Measurements from ENCODE around the gene ZNF527. TPM values are rescaled to one million over a fixed set of nuclear protein-coding genes. Genes with fewer than 3 reads are reported as not detected.
A peak's percentile ranks its signal among the peaks of the same experiment; 100 is the strongest.
"Not testable (repeated sequence)": the region's sequence is repeated elsewhere in the genome, so short reads cannot be mapped to it uniquely, and the experiment has no call there.

The ZNF527 gene
- total RNA-seq: 7.2 TPM
- long read RNA-seq, transcript ZNF527-202 (5 exons, 2,828 nt): major isoform, 6 of 6 reads
- long read RNA-seq, partial matches to known transcripts: 0 of 6 reads
- long read RNA-seq, other reads (novel, unspliced or antisense): 0 of 6 reads

DNA sequence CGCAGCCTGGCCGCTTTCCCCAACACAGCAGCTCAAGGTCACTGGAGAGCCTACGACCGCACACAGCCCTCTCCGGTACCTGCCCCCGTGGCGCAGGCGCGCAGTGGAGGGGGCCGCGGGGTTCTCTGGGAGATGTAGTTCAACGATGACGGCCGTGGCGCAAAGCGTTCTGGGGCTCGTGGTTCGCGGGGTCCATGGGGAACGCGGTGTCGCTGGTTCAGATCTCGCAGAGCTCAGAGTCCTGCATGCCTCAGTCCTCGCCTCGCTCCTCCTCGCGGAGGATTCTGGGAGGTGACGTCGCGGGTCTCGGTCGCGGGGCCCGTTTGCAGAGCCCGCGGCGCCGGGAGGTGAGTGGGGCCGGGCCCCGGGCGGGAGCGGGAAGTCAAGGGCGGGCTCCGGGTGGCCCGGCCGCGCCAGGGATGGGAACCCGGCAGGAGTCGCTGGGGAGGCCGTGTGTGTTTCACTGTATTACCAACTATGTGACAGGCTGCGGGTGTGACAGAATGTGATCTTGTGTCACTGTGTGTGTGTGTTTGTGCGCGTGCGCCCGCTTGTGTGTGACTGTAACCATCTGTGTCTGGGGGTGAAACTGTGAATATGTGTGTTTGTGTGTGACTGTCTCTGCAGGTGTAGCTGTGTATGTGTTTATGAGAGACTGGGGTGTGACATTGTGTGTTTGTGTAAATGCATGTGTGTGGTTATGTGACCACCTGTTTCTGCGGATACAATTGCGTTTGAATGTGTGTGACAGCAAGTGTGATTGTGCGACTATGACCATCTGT, at the start of gene ZNF527:
ZNF527 (plus strand) TSS at position 220 of the 782 bp plus-strand sequence. CDS start 3,100 bp downstream, outside the sequence.
- intact Hi-C loops (cut with DNase I): loop anchor here (10.0 kb wide), 1 partner anchor 94 kb away; the partner anchor contains the start of genes ZNF569 and ZNF570
- DNase-seq (peak; percentile 99), ATAC-seq (ENCODE audit: poor library complexity) (peak; percentile 99)

DNA sequence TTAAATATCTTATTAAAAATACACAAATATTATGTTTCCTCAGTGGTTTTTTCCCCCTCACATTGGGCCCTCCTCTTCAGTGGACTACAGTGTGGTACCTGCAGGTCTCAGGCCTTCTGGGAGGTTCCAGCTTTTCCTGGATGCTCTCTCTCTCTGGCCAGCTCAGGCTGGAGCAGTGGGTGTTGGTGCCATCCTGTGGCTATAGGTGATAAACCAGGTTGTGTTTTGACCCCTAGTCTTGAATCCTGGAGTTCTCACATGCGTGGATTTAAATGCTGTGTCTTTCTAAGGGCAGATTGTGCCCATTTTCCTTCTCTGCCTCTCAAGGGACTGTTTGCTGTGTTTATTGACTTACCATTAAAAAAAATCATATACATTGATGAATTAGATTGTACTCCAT, 41.2 kb upstream of the ZNF527 start:
- intact Hi-C loops (cut with DNase I): no loop called here
- no peak for ATAC-seq (ENCODE audit: poor library complexity)

GRCh38 chr19:37332839-37333238, 38.1 kb upstream of the ZNF527 start:
- DNase-seq (no peak), ATAC-seq (ENCODE audit: poor library complexity) (no peak)
- intact Hi-C loops (cut with DNase I): no loop called here

More for the DNA sequence above, 41.2 kb upstream of the ZNF527 start:
- no peak for DNase-seq

GRCh38 chr19:37333457-37333856, 37.4 kb upstream of the ZNF527 start:
- ATAC-seq (ENCODE audit: poor library complexity) (no peak), DNase-seq (no peak)
- intact Hi-C loops (cut with DNase I): no loop called here

DNA sequence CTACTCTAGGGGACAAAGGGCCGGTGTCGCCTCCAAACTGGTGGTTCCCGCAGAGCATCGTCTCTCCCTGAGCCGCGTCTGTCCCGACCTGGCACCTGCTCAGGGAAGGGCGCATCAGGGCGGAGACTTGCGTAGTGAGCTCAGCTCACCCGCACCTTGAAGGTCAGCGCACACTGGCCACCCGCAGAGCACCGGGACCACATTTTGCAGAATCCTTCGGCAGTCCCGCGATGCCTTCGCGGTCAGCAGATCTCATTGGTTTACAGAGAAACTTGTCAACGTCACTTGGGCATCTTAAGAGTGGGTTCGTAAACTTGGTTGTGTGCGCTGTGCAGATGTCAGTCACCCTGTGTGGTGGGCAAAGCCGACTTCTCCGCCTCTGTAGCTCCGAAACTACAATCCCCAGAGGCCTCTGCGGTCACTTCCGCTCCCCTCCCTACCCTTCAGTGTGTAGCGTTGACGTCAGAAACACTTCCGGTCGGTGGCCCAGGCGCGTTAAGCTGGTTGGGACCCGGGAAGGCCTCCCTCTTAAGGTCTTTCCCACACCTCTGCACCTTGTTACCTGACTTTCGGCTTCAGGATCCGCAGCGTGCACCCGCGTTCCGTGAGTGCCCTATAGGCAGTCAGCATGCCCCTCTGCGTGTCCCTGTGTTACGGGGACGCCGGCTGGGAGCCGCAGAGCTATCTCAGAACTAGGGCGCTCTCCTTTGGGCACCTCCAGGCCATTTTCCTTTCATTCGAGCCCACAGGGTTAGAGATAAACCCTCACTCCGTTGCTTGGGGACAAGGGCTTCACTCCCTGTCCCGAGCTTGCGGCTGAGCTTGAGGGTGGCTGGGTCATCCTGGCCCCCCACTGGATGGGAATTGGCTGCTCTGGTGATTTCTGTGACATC, 36.5 kb upstream of the ZNF527 start:
- intact Hi-C loops (cut with DNase I): no loop called here
- ATAC-seq (ENCODE audit: poor library complexity) (peak; percentile 98), DNase-seq (peak; percentile 96)

DNA sequence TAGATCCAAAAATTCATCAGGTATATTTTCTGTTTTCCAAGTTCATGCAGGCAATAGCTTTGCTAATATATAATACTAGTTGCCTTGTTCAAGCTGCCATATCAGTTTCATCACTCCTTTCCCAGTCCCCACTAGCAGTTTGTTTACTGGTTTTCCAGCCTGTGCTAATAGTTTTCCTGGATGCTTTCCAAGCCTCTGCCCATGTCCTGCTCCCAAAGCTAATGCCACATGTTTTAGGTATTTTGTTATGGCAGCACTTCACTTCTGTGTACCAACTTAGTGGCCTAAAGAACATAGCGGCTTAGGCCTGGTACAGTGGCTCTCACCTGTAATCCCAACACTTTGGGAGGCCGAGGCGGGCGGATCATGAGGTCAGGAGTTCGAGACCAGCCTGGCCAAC, 28.1 kb upstream of the ZNF527 start:
- intact Hi-C loops (cut with DNase I): no loop called here
- ATAC-seq (ENCODE audit: poor library complexity) (peak; percentile 11), DNase-seq (no peak)

GRCh38 chr19:37346091-37346490, 24.8 kb upstream of the ZNF527 start:
- intact Hi-C loops (cut with DNase I): no loop called here
- ATAC-seq (ENCODE audit: poor library complexity) (peak; percentile 57), DNase-seq (no peak)

DNA sequence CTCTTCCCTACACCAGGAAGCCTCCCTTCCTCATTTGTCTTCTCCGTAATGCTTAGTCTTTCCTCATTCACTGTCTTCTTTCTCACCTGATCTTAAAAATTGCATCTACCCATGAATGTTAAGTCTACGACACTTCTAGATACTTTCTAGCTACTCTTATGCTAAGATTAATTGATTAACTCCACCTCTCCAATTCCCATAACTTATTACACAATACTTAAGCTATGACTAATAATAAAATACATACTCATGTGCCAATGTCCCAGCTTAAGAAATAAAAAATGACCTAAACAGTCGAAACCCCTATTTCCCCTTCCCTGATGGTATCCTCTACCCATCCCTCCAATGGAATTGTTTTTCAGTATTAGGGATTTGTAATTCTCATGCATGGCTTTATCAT, 22.8 kb upstream of the ZNF527 start:
- ATAC-seq (ENCODE audit: poor library complexity): no peak
- intact Hi-C loops (cut with DNase I): no loop called here

DNA sequence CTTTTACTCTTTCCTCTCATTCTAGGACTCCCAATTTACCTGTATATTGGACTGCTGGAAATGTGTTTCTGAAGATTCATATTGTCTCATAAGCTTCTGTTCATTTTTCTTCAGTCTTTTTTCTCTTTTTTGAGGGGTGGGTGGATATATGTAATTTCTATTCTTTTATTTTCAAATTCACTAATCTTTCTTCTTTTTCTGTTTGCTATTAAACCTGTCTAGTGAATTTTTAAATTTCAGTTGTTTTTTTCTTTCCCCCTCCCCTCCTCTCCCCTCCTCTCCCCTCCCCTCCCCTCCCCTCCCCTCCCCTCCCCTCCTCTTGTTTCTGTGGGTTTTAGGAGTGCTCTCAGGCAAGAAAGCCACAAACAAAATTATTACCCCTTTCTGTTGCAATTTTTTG, 16.9 kb upstream of the ZNF527 start:
- ATAC-seq (ENCODE audit: poor library complexity): no peak
- intact Hi-C loops (cut with DNase I): no loop called here
- no peak for DNase-seq

More for the DNA sequence above, 22.8 kb upstream of the ZNF527 start:
- DNase-seq: no peak

DNA sequence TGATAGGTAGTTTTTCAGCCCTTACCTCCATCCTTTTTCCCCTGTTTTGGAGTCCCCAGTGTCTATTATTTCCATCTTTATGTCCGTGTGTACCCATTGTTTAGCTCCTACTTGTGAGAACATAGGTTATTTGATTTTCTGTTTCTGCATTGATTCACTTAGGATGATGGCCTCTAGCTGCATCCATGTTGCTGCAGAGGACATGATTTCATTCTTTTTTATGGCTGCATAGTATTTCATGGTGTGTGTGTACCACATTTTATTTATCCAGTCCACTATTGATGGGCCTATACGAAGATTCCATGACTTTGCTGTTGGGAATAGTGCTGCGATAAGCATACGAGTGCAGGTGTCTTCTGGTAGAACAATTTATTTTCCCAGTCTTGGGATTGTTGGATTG, 15.0 kb upstream of the ZNF527 start:
- no peak for ATAC-seq (ENCODE audit: poor library complexity)
- intact Hi-C loops (cut with DNase I): no loop called here
- no peak for DNase-seq

DNA sequence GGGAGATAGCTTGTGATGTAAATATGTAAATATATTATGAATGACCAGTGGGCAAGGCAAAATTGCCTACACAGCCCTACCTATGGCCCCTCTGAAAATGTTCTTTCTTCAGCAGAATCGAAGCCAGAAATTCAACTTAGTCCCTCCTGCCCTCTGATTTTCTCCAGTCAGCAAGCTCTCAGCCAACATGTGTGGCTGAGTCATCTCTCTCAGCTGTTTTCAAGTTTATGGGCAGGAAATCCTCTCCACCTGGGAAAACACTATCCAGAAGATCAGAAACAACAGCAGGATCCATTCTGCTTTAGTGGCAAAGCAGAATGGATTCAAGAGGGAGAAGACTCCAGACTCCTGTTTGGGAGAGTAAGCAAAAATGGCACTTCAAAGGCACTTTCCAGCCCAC, 8.9 kb upstream of the ZNF527 start:
- no peak for ATAC-seq (ENCODE audit: poor library complexity)

GRCh38 chr19:37362733-37363132, 8.2 kb upstream of the ZNF527 start:
- ATAC-seq (ENCODE audit: poor library complexity) (peak; percentile 48), DNase-seq (no peak)
- intact Hi-C loops (cut with DNase I): no loop called here

More for the DNA sequence above, 8.9 kb upstream of the ZNF527 start:
- DNase-seq: no peak
- intact Hi-C loops (cut with DNase I): no loop called here

GRCh38 chr19:37370386-37370879, 466 bp upstream of the ZNF527 start:
- peak; percentile 30 for ATAC-seq (ENCODE audit: poor library complexity)
- intact Hi-C loops (cut with DNase I): loop anchor here (10.0 kb wide), 1 partner anchor 94 kb away; the partner anchor contains the start of genes ZNF569 and ZNF570
- DNase-seq: not testable (repeated sequence)

GRCh38 chr19:37389234-37389633, 18.3 kb downstream of the ZNF527 start:
- intact Hi-C loops (cut with DNase I): no loop called here
- DNase-seq (no peak), ATAC-seq (ENCODE audit: poor library complexity) (no peak)

DNA sequence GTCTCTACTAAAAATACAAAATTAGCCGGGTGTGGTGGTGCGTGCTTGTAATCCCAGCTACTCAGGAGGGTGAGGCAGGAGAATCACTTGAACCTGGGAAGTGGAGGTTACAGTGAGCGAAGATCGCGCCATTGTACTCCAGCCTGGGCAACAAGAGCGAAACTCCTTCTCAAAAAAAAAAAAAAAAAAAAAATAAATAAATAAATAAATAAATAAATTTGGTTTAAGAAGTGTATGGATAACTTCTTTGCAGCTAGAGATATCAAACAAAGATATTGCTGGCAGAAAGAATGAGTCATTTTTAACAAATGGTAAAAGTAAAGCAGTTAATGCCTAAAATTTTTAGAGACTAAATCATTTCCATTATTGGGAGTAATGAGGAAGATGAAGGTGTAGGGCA, 20.5 kb downstream of the ZNF527 start:
- ATAC-seq (ENCODE audit: poor library complexity); intact Hi-C loops (cut with DNase I); DNase-seq: not testable (repeated sequence)

- no peak for DNase-seq
- ATAC-seq (ENCODE audit: poor library complexity): no peak
- intact Hi-C loops (cut with DNase I): no loop called here
These were observed 30.2 kb downstream of the ZNF527 start for GRCh38 chr19:37401078-37401477.

DNA sequence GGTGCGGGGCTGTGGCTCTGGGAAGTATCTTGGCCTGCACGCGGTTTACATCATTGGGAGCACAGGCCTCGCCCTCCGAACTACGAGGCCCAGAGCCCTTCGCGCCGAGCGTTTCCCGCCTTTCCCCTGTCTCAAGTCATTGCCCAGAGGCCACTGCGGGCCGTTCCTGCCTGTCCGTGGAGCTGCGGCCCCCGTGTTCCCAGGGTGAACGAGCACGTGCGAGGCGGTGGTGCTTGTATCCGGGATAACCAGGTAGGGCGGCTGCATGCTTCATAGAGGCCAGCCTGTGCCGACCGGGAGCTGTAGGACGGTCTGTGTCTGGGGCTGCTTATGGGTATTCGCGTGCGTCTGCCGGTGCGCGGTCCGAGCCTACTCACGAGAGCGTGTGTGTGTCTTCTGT, 32.5 kb downstream of the ZNF527 start:
- DNase-seq (no peak), ATAC-seq (ENCODE audit: poor library complexity) (no peak)
- intact Hi-C loops (cut with DNase I): no loop called here

GRCh38 chr19:37406140-37406846, 35.4 kb downstream of the ZNF527 start:
- intact Hi-C loops (cut with DNase I); DNase-seq; ATAC-seq (ENCODE audit: poor library complexity): not testable (repeated sequence)

Measured in Right ventricle myocardium superior (tissue), 1 donor.